ENCODE measurements around the gene CHCHD6.

DNA sequence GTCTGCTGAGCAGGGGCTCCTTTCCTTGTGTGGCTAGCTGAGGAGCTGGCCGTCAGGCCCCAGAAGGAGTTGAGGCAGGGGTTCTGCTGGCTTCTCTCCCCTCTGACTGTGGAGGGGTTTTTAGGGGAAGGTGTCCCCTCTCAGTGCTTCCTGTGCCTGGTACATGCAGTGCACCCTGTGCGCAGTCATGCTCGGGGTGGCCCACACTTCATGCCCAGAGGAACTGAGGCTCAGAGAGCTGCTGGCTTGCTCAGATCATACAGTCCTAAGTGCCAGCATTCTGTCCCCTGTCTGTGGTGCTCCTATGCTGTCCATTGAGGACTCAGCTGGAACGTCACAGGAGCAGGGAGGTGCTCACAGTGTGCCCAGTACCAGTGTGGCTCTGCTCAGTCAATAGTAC, 211.0 kb downstream of the CHCHD6 start:
- TF ChIP-seq POLR2A (IDR thresholded peaks at IDR 0.05; ENCODE audit: low read length) (no peak), GATA1 (IDR thresholded peaks at IDR 0.05; ENCODE audit: low read depth, low read length) (no peak)

Measured in erythroblast (primary cell).